Activated CD4-positive, alpha-beta T cell treated with anti-CD3 and anti-CD28 coated beads, Interleukin-2, amount 10 ng/mL, durations not matched to agents 7 days and 5 days (primary cell): ENCODE measurements around the gene FRG2C. TPM values are rescaled to one million over a fixed set of nuclear protein-coding genes. Genes with fewer than 3 reads are reported as not detected.
"Not testable (repeated sequence)": the region's sequence is repeated elsewhere in the genome, so short reads cannot be mapped to it uniquely, and the experiment has no call there.

Experiments
- CTCF ChIA-PET: fragments of 350-600 bp; sonication (Branson Sonifier 250); formaldehyde crosslinking; loops from one replicate; lab custom pipeline; 2021; ENCODE audit warnings: antibody characterized with exemption; lab: Charles Lee
- POLR2A ChIA-PET: fragments of 350-600 bp; sonication (Branson Sonifier 250); formaldehyde crosslinking; loops from one replicate; lab custom pipeline; 2021; ENCODE audit warnings: antibody characterized with exemption; lab: Charles Lee
- DNase-seq: peaks from one replicate; pipeline ENCODE4 v3.0.0-alpha.2; 2020
- H3K27ac Mint-ChIP-seq: one replicate; pipeline ENCODE4 v1.8.0; 2021; ENCODE audit warnings: mild to moderate bottlenecking, moderate library complexity, mixed read lengths
- H3K27me3 Mint-ChIP-seq: one replicate; pipeline ENCODE4 v1.8.0; 2021; ENCODE audit warnings: mixed read lengths
- H3K36me3 Mint-ChIP-seq: one replicate; pipeline ENCODE4 v1.8.0; 2021; ENCODE audit warnings: low read depth, mixed read lengths
- H3K4me1 Mint-ChIP-seq: one replicate; pipeline ENCODE4 v1.8.0; 2021; ENCODE audit warnings: mixed read lengths
- H3K4me3 Mint-ChIP-seq: one replicate; pipeline ENCODE4 v1.8.0; 2021; ENCODE audit warnings: mild to moderate bottlenecking, moderate library complexity, mixed read lengths
- H3K9me3 Mint-ChIP-seq: one replicate; pipeline ENCODE4 v1.8.0; 2021; ENCODE audit warnings: mixed read lengths
- total RNA-seq, 2 experiments: library from RNA; stranded (reverse); gene quantifications; one replicate each; pipeline ENCODE4 v1.2.3, GENCODE V29; 2021

The FRG2C gene
- not detected for total RNA-seq

DNA sequence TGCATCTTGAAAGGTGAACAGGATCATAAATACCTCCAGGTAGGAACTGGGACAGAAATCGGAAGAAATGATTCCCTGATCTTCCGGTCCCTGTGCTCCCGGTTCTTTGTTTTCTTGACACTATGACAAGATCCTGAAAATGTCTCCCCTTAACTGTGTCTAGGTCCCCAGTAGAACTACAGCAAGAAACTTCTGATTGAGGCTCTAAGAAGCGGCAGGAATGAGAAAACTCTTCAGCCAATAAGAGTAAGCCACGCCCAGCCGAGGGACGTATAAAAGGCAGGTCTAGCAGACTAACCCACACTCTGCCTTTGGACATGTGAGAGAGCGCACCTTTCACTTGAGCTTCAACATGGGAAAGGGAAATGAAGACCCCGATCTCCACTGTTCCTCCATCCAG is at the start of gene FRG2C:
FRG2C (plus strand) TSS at position 301 of the 400 bp plus-strand sequence; CDS start at position 353, 52 bp downstream.
- H3K36me3 Mint-ChIP-seq, POLR2A ChIA-PET, DNase-seq, H3K27ac Mint-ChIP-seq, H3K4me1 Mint-ChIP-seq, H3K9me3 Mint-ChIP-seq, CTCF ChIA-PET, H3K4me3 Mint-ChIP-seq: not testable (repeated sequence)
- peaks cover 17% of the 10 kb centered on the region for H3K27me3 Mint-ChIP-seq

DNA sequence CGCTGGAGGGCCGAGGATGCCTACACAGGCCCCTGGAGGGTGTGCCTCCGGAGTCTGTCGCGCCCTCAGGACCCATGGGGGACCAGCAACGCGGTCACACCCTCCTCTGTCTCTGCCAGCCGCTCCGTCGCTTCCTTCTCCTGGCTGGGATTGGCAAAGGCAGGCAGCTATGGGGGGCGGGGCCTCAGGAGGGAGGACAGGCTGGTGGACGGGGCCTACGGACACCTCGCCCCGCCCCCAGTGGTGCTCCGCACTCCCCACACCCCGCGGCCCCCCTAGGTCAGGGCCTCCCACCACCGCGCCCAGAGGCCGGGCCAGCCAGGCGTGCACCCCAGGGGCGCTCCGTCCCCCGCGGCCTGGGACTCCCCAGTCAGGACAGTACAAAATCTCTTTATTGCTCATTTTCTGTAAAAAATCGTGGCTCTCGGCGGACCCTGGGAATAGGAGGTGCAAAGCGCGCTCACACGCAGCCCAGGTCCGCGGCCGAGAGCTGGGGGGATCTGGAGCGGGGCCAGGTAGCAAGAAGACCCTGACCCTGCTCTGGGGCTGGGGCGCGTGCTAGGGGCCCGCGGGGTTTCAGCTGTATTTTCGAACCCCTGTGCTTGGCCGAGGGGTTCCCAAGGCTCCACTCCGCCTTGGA is 45.3 kb upstream of the FRG2C start:
- POLR2A ChIA-PET, H3K4me3 Mint-ChIP-seq, CTCF ChIA-PET, H3K27ac Mint-ChIP-seq, H3K4me1 Mint-ChIP-seq, H3K9me3 Mint-ChIP-seq, H3K36me3 Mint-ChIP-seq, DNase-seq: not testable (repeated sequence)
- H3K27me3 Mint-ChIP-seq: peaks cover 13% of the 10 kb centered on the region

- peaks cover 13% of the 10 kb centered on the region for H3K27me3 Mint-ChIP-seq
- H3K9me3 Mint-ChIP-seq, POLR2A ChIA-PET, DNase-seq, H3K4me3 Mint-ChIP-seq, CTCF ChIA-PET, H3K36me3 Mint-ChIP-seq, H3K27ac Mint-ChIP-seq, H3K4me1 Mint-ChIP-seq: not testable (repeated sequence)
Measured at GRCh38 chr3:75619481-75620031, 44.6 kb upstream of the FRG2C start.

DNA sequence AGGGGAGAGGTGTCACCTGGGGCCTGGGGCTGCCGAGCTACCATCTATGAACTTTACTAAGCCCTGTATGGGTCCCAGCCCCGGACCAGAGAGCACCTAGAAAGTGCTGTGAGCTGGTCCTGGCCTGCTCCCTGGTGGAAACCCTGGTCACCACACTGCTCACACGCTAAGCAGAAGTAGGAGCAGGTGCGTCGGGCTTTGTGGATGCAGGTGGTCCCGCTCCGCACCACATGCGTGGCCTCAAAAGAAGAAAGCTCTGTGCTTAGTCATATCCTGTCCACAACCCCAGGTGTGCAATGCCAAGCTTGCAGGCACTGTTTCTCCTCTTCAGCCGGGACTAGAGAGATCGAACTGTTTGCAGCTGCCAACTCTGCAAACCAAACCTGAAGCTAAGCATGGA is 42.4 kb upstream of the FRG2C start:
- H3K27me3 Mint-ChIP-seq: peaks cover 13% of the 10 kb centered on the region
- H3K4me1 Mint-ChIP-seq, CTCF ChIA-PET, H3K4me3 Mint-ChIP-seq, POLR2A ChIA-PET, H3K9me3 Mint-ChIP-seq, H3K27ac Mint-ChIP-seq, H3K36me3 Mint-ChIP-seq, DNase-seq: not testable (repeated sequence)

GRCh38 chr3:75623656-75624055 is 40.5 kb upstream of the FRG2C start:
- H3K27ac Mint-ChIP-seq, DNase-seq, H3K36me3 Mint-ChIP-seq, POLR2A ChIA-PET, H3K9me3 Mint-ChIP-seq, CTCF ChIA-PET, H3K4me1 Mint-ChIP-seq, H3K4me3 Mint-ChIP-seq: not testable (repeated sequence)
- peaks cover 11% of the 10 kb centered on the region for H3K27me3 Mint-ChIP-seq

- H3K36me3 Mint-ChIP-seq, H3K4me3 Mint-ChIP-seq, H3K9me3 Mint-ChIP-seq, CTCF ChIA-PET, H3K27ac Mint-ChIP-seq, H3K27me3 Mint-ChIP-seq, H3K4me1 Mint-ChIP-seq, POLR2A ChIA-PET, DNase-seq: not testable (repeated sequence)
Measured at GRCh38 chr3:75630887-75631535, 33.1 kb upstream of the FRG2C start.

DNA sequence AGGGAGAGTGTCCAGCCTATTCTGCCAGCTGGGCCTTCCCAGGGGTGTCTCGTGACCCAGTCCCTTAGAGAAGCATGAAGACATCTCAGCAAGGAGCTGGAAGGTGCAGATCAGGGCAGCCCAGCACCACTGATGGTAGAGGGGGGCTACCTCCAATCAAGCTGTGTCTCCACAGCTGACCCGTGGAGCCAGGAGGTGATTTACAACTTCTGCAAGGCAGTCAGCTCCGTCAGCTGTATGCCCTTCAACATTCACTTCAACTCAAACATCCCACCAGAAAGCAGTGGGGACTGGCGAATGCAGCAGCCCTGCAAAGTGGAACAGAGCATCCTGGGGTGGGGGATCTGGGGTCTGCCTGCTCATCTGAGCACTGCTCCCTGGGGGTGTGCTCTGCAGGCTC is 32.6 kb upstream of the FRG2C start:
- POLR2A ChIA-PET: no interaction called here
- Mint-ChIP-seq H3K4me1 (no peaks in the 10 kb centered on the region), H3K27ac (no peak overlapping the region)

GRCh38 chr3:75638947-75639346 is 25.2 kb upstream of the FRG2C start:
- H3K9me3 Mint-ChIP-seq, CTCF ChIA-PET, H3K36me3 Mint-ChIP-seq, POLR2A ChIA-PET, DNase-seq, H3K27me3 Mint-ChIP-seq, H3K27ac Mint-ChIP-seq, H3K4me3 Mint-ChIP-seq: not testable (repeated sequence)
- H3K4me1 Mint-ChIP-seq: peaks cover 20% of the 10 kb centered on the region

More for the DNA sequence above, 32.6 kb upstream of the FRG2C start:
- H3K9me3 Mint-ChIP-seq: no peaks in the 10 kb centered on the region
- H3K4me3 Mint-ChIP-seq: no peak overlapping the region
- CTCF ChIA-PET: no interaction called here
- no peak for DNase-seq
- no peaks in the 10 kb centered on the region for H3K27me3 Mint-ChIP-seq
- no peaks in the 10 kb centered on the region for H3K36me3 Mint-ChIP-seq

DNA sequence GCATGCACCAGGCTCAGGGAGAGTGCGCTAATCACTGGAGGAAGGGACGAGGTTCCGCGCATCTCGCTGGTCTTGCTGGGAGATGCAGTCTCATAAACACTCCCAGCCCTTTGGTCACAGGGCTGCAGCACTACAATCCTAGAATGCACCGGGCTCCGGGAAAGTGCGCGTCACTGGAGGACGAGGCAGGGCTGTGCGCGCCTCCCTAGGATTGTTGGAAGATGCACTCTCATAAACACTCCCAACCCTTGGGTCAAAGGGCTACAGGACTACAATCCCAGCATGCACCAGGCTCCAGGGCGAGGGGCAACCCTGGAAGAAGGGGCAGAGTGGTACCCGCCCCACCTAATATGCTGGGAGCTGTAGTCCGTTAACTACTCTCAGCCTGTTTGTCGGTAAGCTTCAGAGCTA is 23.0 kb upstream of the FRG2C start:
- Mint-ChIP-seq H3K4me1 (peaks cover 20% of the 10 kb centered on the region), H3K27ac (peak overlapping the region; percentile 83), H3K4me3 (peak overlapping the region; percentile 83)
- POLR2A ChIA-PET, H3K36me3 Mint-ChIP-seq, CTCF ChIA-PET, H3K27me3 Mint-ChIP-seq, H3K9me3 Mint-ChIP-seq: not testable (repeated sequence)
- peak; percentile 56 for DNase-seq

- H3K9me3 Mint-ChIP-seq, H3K27ac Mint-ChIP-seq, H3K27me3 Mint-ChIP-seq, POLR2A ChIA-PET, H3K36me3 Mint-ChIP-seq, CTCF ChIA-PET: not testable (repeated sequence)
- Mint-ChIP-seq H3K4me3 (peak overlapping the region; percentile 83), H3K4me1 (peaks cover 20% of the 10 kb centered on the region)
- peak; percentile 38 for DNase-seq
Measured at GRCh38 chr3:75643031-75643800, 20.9 kb upstream of the FRG2C start.

GRCh38 chr3:75645548-75645947 is 18.6 kb upstream of the FRG2C start:
- H3K36me3 Mint-ChIP-seq, H3K9me3 Mint-ChIP-seq, H3K27ac Mint-ChIP-seq, DNase-seq, POLR2A ChIA-PET, H3K27me3 Mint-ChIP-seq, CTCF ChIA-PET, H3K4me3 Mint-ChIP-seq: not testable (repeated sequence)
- H3K4me1 Mint-ChIP-seq: peaks cover 19% of the 10 kb centered on the region

DNA sequence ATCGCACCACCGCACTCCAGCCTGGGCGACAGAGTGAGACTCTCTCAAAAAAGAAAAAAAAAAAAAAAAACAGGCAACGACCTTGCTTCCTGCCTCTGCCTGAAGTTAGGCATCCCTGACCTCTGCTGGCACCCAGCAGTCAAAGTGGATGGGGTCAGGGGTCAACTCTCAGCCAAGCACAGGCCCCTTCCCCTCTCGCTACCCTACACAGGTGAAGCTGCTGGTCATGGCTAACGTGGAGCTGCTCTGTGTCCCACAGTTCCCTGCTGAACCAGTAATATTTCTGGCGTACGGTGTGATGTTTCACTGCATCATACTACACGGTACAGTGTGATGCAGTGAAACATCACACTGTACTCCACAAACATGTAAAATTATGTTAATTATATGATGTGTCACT is 13.9 kb upstream of the FRG2C start:
- H3K9me3 Mint-ChIP-seq: no peaks in the 10 kb centered on the region
- POLR2A ChIA-PET: no interaction called here
- no peak overlapping the region for H3K4me3 Mint-ChIP-seq
- peaks cover 11% of the 10 kb centered on the region for H3K27me3 Mint-ChIP-seq
- no peaks in the 10 kb centered on the region for H3K36me3 Mint-ChIP-seq
- CTCF ChIA-PET: no interaction called here
- H3K27ac Mint-ChIP-seq: no peak overlapping the region
- no peaks in the 10 kb centered on the region for H3K4me1 Mint-ChIP-seq
- DNase-seq: no peak
